OCI-LY3 (cell line): ENCODE data around the gene CACNA2D1.

Experiments
- CTCF ChIP-seq: fragments of 200-600, 300-600 bp; sonication (generic); IDR thresholded peaks from 2 replicates; pipeline ENCODE4 v1.5.1; 2014; ENCODE audit warnings: antibody characterized with exemption, low read length, low read depth
- EZH2phosphoT487 ChIP-seq: fragments of 200-600 bp; shearing (Covaris generic); IDR thresholded peaks from 2 replicates; pipeline ENCODE4 v1.6.1; 2018; ENCODE audit warnings: antibody characterized with exemption, mixed run types, low read depth

DNA sequence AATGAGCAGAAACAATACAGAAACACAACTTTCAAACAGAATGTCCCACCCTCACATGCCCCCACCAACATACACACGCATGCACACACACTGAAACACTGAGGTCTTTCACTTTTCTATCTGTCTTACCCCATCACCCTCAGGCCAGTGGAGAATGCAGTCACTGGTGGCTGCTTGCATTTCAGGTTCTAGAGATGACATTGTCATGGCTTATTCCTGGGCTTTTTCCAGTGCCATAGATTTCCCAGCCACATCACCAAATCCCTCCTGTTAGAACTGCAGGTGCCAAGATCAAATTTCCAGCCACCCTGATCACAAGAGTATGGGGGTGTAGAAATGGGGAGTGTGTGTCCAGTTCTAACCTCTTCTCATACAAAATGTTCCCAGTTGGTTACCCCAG, 68.4 kb downstream of the CACNA2D1 start:
- no peak for TF ChIP-seq CTCF
- no peak for TF ChIP-seq EZH2phosphoT487
